Upper lobe of left lung (tissue), 6 donors: Measurements from ENCODE around the gene AP5Z1. TPM values are rescaled to one million over a fixed set of nuclear protein-coding genes. Genes with fewer than 3 reads are reported as not detected.

Source experiments
- ATAC-seq, 2 donors: fragments of 200-7000 bp; cut with Tn5 transposase; one replicate each; pipeline ENCODE4 v1.9.1; 2022; ENCODE audit warnings: mild to moderate bottlenecking in 2 of 2, moderate library complexity in 2 of 2; ENCODE audit not compliant: low FRiP score in 2 of 2
- DNase-seq, 2 donors: peaks; one replicate each; pipeline ENCODE4 v3.0.0-alpha.2; 2019 to 2020
- H3K27ac ChIP-seq, 4 donors: fragments of 200-600 bp; sonication (generic); one replicate each; pipeline ENCODE4 v1.5.1; 2016 to 2019
- H3K27me3 ChIP-seq, 4 donors: fragments of 200-600 bp; sonication (generic); one replicate each; pipeline ENCODE4 v1.5.1; 2017 to 2019
- H3K36me3 ChIP-seq, 4 donors: fragments of 200-600 bp; sonication (generic); one replicate each; pipeline ENCODE4 v1.5.1; 2016 to 2019
- H3K4me1 ChIP-seq, 4 donors: fragments of 200-600 bp; sonication (generic); one replicate each; pipeline ENCODE4 v1.5.1; 2018 to 2019
- H3K4me3 ChIP-seq, 4 donors: fragments of 200-600 bp; sonication (generic); one replicate each; pipeline ENCODE4 v1.5.1; 2017 to 2019; ENCODE audit warnings: mild to moderate bottlenecking in 2 of 4, moderate library complexity in 1 of 4
- H3K9me3 ChIP-seq, 4 donors: fragments of 200-600 bp; sonication (generic); one replicate each; pipeline ENCODE4 v1.5.1; 2018 to 2019
- CTCF ChIP-seq, 6 experiments: fragments of 450-650 bp in 4 of 6; fragments of 200-600 bp in 2 of 6; sonication (generic) in 2 of 6; IDR thresholded peaks; one replicate each; pipeline ENCODE4 v1.5.1; 2016 to 2019; ENCODE audit warnings: antibody characterized with exemption in 6 of 6
- EP300 ChIP-seq, 4 donors: sonication (generic); formaldehyde crosslinking; IDR thresholded peaks; one replicate each; pipeline ENCODE4 v1.5.1; 2017; ENCODE audit warnings: antibody characterized with exemption in 4 of 4, control low read depth in 2 of 4
- POLR2A ChIP-seq, 4 donors: fragments of 450-650 bp; IDR thresholded peaks; one replicate each; pipeline ENCODE4 v1.5.1; 2016 to 2017; ENCODE audit warnings: antibody characterized with exemption in 4 of 4, mild to moderate bottlenecking in 2 of 4
- POLR2AphosphoS5 ChIP-seq, 2 donors: sonication (generic); formaldehyde crosslinking; IDR thresholded peaks; one replicate each; pipeline ENCODE4 v1.5.1; 2017; ENCODE audit warnings: antibody characterized with exemption in 2 of 2
- WGBS, 2 donors: methylation state at CpG; one replicate each; pipeline ENCODE4 v1.1.5; 2017 to 2018; 5-methylcytosine and 5-hydroxymethylcytosine counted together
- total RNA-seq, 6 donors: library from RNA; depleted of rRNA in 4 of 6; stranded (reverse); fragments of >200 nt in 4 of 6; gene quantifications; one replicate each; pipeline versions ENCODE4 v1.1.0 to v1.2.1, GENCODE V29; 2016 to 2021
- donor health status: DM: no; HTN: no; CAD: no; lungs with moderate emphysema.
- donor health status: DM: no; HTN: yes; CAD: no; lungs with severe emphysema.

AP5Z1 gene
- total RNA-seq, 6 donors from 2014 or later: 23.4 to 152 (median 52.1) TPM

GRCh38 chr7:4787541-4787940 is 12.1 kb downstream of the AP5Z1 start:
- peak in 1 of 2 donors; percentile 77 for DNase-seq
- TF ChIP-seq EP300 (IDR thresholded peaks at IDR 0.05) (no peak), CTCF (IDR thresholded peaks at IDR 0.05) (no peak), POLR2AphosphoS5 (IDR thresholded peaks at IDR 0.05) (no peak), POLR2A (IDR thresholded peaks at IDR 0.05) (no peak)
- no peak for ATAC-seq
- Histone ChIP-seq H3K9me3 (no peaks in the 10 kb centered on the region), H3K4me3 (no peak overlapping the region), H3K27me3 (no peaks in the 10 kb centered on the region), H3K36me3 (peaks cover 22 to 100% (median 91%) of the 10 kb centered on the region in 4 donors), H3K4me1 (peaks cover 0 to 11% (median 4%) of the 10 kb centered on the region in 4 donors), H3K27ac (no peak overlapping the region)
- WGBS, 2 donors: 93 to 98% methylated on average over 13 to 16 of the region's 17 CpGs

GRCh38 chr7:4787947-4788626 is 12.7 kb downstream of the AP5Z1 start:
- TF ChIP-seq EP300 (IDR thresholded peaks at IDR 0.05) (no peak), CTCF (IDR thresholded peaks at IDR 0.05) (no peak), POLR2AphosphoS5 (IDR thresholded peaks at IDR 0.05) (no peak), POLR2A (IDR thresholded peaks at IDR 0.05) (no peak)
- no peaks in the 10 kb centered on the region for H3K9me3 ChIP-seq
- ATAC-seq (no peak), DNase-seq (peak in 1 of 2 donors; percentile 76)
- H3K27me3 ChIP-seq: no peaks in the 10 kb centered on the region
- H3K36me3 ChIP-seq: peaks cover 22 to 100% (median 87%) of the 10 kb centered on the region in 4 donors
- no peak overlapping the region for H3K27ac ChIP-seq
- WGBS, 2 donors: 85 to 86% methylated on average over 10 to 15 of the region's 23 CpGs
- no peak overlapping the region for H3K4me3 ChIP-seq
- peaks cover 0 to 16% (median 9%) of the 10 kb centered on the region in 4 donors for H3K4me1 ChIP-seq

GRCh38 chr7:4788627-4789189 is 13.3 kb downstream of the AP5Z1 start:
- H3K4me1 ChIP-seq: peaks cover 0 to 19% (median 10%) of the 10 kb centered on the region in 4 donors
- H3K27me3 ChIP-seq: no peaks in the 10 kb centered on the region
- DNase-seq (peak in 1 of 2 donors; percentile 73), ATAC-seq (no peak)
- H3K9me3 ChIP-seq: no peaks in the 10 kb centered on the region
- H3K4me3 ChIP-seq: no peak overlapping the region
- H3K36me3 ChIP-seq: peaks cover 19 to 94% (median 81%) of the 10 kb centered on the region in 4 donors
- TF ChIP-seq CTCF (IDR thresholded peaks at IDR 0.05) (no peak), EP300 (IDR thresholded peaks at IDR 0.05) (no peak)
- WGBS, 2 donors: 96 to 97% methylated on average over 12 to 25 of the region's 27 CpGs
- no peak overlapping the region for H3K27ac ChIP-seq

- 91 to 99% methylated on average over 7 to 18 of the region's 26 CpGs for WGBS, 2 donors
- DNase-seq (peak in 1 of 2 donors; percentile 66), ATAC-seq (no peak)
- Histone ChIP-seq H3K27me3 (no peaks in the 10 kb centered on the region), H3K4me1 (peaks cover 0 to 19% (median 10%) of the 10 kb centered on the region in 4 donors), H3K27ac (no peak overlapping the region), H3K9me3 (no peaks in the 10 kb centered on the region), H3K4me3 (no peak overlapping the region), H3K36me3 (peaks cover 16 to 88% (median 74%) of the 10 kb centered on the region in 4 donors)
- no peak for TF ChIP-seq POLR2A (IDR thresholded peaks at IDR 0.05)
- TF ChIP-seq POLR2AphosphoS5 (IDR thresholded peaks at IDR 0.05): no peak
- no peak for TF ChIP-seq EP300 (IDR thresholded peaks at IDR 0.05)
- TF ChIP-seq CTCF (IDR thresholded peaks at IDR 0.05): no peak
Observed at GRCh38 chr7:4789194-4790077, 14.0 kb downstream of the AP5Z1 start.
